ENCODE data around the gene PRELID1. TPM values are rescaled to one million over a fixed set of nuclear protein-coding genes. Genes with fewer than 3 reads are reported as not detected.

PRELID1 gene
- total and polyA plus RNA-seq, 2 donors (not counting 3 experiments of a cell fraction or from before 2014, with no cell fraction given) = 201 to 293 TPM

DNA sequence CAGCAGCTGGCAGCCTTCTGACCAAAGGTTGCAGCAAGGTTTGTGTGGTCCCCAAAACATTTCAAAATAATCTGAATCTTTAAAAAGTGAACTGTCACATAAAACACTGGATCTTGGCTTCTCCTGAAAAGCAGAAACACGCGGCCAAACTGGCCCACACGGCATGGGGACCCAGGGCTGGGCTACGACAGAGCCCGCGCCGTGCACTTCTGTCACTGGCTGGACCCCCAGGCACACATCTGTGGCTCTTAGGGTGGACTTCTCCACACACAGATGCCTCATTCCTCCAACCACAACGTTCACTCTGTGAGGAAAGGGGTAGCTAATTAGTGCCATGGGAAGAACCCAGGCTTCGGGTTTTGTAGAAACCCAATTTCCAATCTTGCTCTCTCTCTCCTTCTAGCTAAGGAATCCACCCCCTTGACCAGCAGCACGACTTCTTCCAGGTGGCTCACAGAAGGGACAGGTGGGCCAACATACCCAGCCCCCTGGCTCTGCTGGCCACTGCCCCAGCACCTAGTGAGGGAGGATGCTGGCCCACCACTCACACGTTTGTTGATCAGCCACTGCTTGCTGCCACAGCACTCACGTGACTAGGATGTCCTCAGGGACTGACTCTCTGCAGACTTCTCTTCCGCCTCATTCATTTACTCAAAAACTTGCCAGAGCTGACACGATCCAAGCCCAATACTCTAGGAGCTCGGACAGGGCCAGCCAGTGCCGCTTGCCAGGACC is 30.0 kb downstream of the PRELID1 start:
- Histone ChIP-seq H3K27me3 (ENCODE audit: control insufficient read depth in 2 of 2, insufficient read depth in 2 of 2, low read length in 2 of 2) (no peaks in the 10 kb centered on the region), H3K9ac (replicated peaks; ENCODE audit: extremely low read depth, insufficient read depth, low read length) (no peak overlapping the region), H3K4me3 (replicated peaks in 1 of 3; ENCODE audit: insufficient read depth in 1 of 3, low read depth in 1 of 3, low read length in 3 of 3) (no peak overlapping the region), H3K9me1 (replicated peaks; ENCODE audit: control insufficient read depth, extremely low read depth, insufficient read depth, low read length) (no peaks in the 10 kb centered on the region), H3K9me3 (replicated peaks; ENCODE audit: control insufficient read depth, insufficient read depth, low read length) (no peaks in the 10 kb centered on the region), H2AFZ (ENCODE audit: low read depth, low read length) (no peak overlapping the region), H4K20me1 (replicated peaks; ENCODE audit: control insufficient read depth, extremely low read depth, insufficient read depth, low read length) (no peaks in the 10 kb centered on the region), H3K4me2 (ENCODE audit: insufficient read depth, low read length) (no peak overlapping the region), H3K79me2 (ENCODE audit: control insufficient read depth, insufficient read depth, low read length) (no peaks in the 10 kb centered on the region), H3K36me3 (ENCODE audit: control insufficient read depth in 2 of 2, extremely low read depth in 1 of 2, insufficient read depth in 2 of 2, low read length in 2 of 2) (peaks cover 0 to 55% of the 10 kb centered on the region in 2 experiments), H3K27ac (ENCODE audit: insufficient read depth, low read depth, low read length) (no peak overlapping the region), H3K4me1 (ENCODE audit: control insufficient read depth, extremely low read depth, insufficient read depth, low read length) (peaks cover under 1% of the 10 kb centered on the region)
- TF ChIP-seq GATA2 (IDR thresholded peaks at IDR 0.05; ENCODE audit: insufficient read depth, insufficient read length, low read depth, low read length) (no peak), MYC (IDR thresholded peaks at IDR 0.05; ENCODE audit: low read depth, low read length) (no peak), POLR2A (IDR thresholded peaks at IDR 0.05; ENCODE audit: low read depth, low read length) (no peak), EZH2 (IDR thresholded peaks at IDR 0.05; ENCODE audit: borderline replicate concordance, low read depth, low read length, severe bottlenecking) (no peak), JUN (IDR thresholded peaks at IDR 0.05; ENCODE audit: borderline replicate concordance, insufficient read depth, insufficient read length, low read depth) (no peak), POLR2AphosphoS5 (IDR thresholded peaks at IDR 0.05; ENCODE audit: insufficient read depth, low read depth, low read length) (no peak)
- TF ChIP-seq, protein P1, sequence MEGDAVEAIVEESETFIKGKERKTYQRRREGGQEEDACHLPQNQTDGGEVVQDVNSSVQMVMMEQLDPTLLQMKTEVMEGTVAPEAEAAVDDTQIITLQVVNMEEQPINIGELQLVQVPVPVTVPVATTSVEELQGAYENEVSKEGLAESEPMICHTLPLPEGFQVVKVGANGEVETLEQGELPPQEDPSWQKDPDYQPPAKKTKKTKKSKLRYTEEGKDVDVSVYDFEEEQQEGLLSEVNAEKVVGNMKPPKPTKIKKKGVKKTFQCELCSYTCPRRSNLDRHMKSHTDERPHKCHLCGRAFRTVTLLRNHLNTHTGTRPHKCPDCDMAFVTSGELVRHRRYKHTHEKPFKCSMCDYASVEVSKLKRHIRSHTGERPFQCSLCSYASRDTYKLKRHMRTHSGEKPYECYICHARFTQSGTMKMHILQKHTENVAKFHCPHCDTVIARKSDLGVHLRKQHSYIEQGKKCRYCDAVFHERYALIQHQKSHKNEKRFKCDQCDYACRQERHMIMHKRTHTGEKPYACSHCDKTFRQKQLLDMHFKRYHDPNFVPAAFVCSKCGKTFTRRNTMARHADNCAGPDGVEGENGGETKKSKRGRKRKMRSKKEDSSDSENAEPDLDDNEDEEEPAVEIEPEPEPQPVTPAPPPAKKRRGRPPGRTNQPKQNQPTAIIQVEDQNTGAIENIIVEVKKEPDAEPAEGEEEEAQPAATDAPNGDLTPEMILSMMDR (IDR thresholded peaks at IDR 0.05; ENCODE audit: extremely low read depth in 1 of 2, insufficient read depth in 1 of 2, low read depth in 1 of 2, low read length in 2 of 2) = no peak
- BruUV-seq (replicated peaks) = no TSS peak
- DNase-seq (ENCODE audit: low read depth, low spot score) = no peak
- intact Hi-C loops (cut with micrococcal nuclease) (no loop called here), dilution Hi-C loops (cut with MboI; ENCODE audit: extremely low pct_ligation_motif_present, low sequenced_read_pairs) (no loop called here)
- CTCF ChIA-PET = no interaction called here
- POLR2A ChIA-PET = no interaction called here
- FAIRE-seq = no peak
